GM19193 (cell line): Measurements from ENCODE around the gene DOCK2.

Source experiments
- POLR2A ChIP-seq: IDR thresholded peaks from 4 replicates; pipeline ENCODE4 v1.6.1; 2011; ENCODE audit not compliant: insufficient read depth, insufficient read length; ENCODE audit errors: extremely low read depth

DOCK2 gene

GRCh38 chr5:169751490-169751889 lies 114.4 kb downstream of the DOCK2 start:
- TF ChIP-seq POLR2A = no peak

- no peak for TF ChIP-seq POLR2A
These were observed 116.7 kb downstream of the DOCK2 start for GRCh38 chr5:169753795-169754194.

GRCh38 chr5:169754737-169755136 lies 117.7 kb downstream of the DOCK2 start:
- TF ChIP-seq POLR2A = no peak

- TF ChIP-seq POLR2A = no peak
These were observed 119.1 kb downstream of the DOCK2 start for GRCh38 chr5:169756071-169756765.

GRCh38 chr5:169757016-169757415 lies 119.9 kb downstream of the DOCK2 start:
- TF ChIP-seq POLR2A = no peak

- TF ChIP-seq POLR2A = no peak
These were observed 121.8 kb downstream of the DOCK2 start for GRCh38 chr5:169758886-169759285.

GRCh38 chr5:169760229-169760628 lies 123.2 kb downstream of the DOCK2 start:
- no peak for TF ChIP-seq POLR2A

- no peak for TF ChIP-seq POLR2A
These were observed 125.4 kb downstream of the DOCK2 start for GRCh38 chr5:169762338-169763095.

GRCh38 chr5:169763376-169764017 lies 126.4 kb downstream of the DOCK2 start:
- TF ChIP-seq POLR2A = no peak

GRCh38 chr5:169764018-169764378 lies 126.9 kb downstream of the DOCK2 start:
- no peak for TF ChIP-seq POLR2A

- TF ChIP-seq POLR2A = no peak
These were observed 128.3 kb downstream of the DOCK2 start for GRCh38 chr5:169765176-169765996.

GRCh38 chr5:169767938-169768337 lies 130.9 kb downstream of the DOCK2 start:
- TF ChIP-seq POLR2A = no peak

- no peak for TF ChIP-seq POLR2A
These were observed 131.3 kb downstream of the DOCK2 start for GRCh38 chr5:169768416-169768815.

- TF ChIP-seq POLR2A = no peak
These were observed 133.0 kb downstream of the DOCK2 start for GRCh38 chr5:169770109-169770508.

- no peak for TF ChIP-seq POLR2A
These were observed 135.2 kb downstream of the DOCK2 start for GRCh38 chr5:169772256-169772655.
